Measurements from ENCODE around the gene SMIM31. TPM values are rescaled to one million over a fixed set of nuclear protein-coding genes. Genes with fewer than 3 reads are reported as not detected.
A peak's percentile ranks its signal among the peaks of the same experiment; 100 is the strongest.

SMIM31 gene
- total RNA-seq, 1 experiment from 2014 or later, result not detected

DNA sequence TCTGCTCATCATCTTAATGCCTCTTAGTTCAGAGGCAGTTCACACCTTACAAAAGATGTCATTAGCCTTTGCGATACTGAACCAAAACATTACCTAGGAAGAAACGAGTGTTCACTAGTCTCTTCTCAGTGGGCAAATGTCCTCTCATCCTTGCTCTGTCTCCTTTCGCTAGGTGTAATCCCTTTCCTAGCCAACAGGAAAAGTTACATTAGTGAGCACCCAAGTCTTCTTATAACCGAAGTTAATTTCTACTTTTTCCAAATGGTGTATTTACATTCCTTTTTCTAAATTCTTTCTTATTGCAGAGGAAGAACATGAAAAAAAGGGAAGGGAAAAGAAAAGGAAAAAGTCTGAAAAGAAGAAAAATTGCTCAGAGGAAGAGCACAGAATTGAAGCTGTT, 46.9 kb downstream of the SMIM31 start:
- Histone ChIP-seq H2BK12ac (ENCODE audit: insufficient read length, low read depth, low read length) (no peak overlapping the region), H4K8ac (replicated peaks; ENCODE audit: insufficient read length, low read depth, low read length) (no peak overlapping the region), H3K27me3 (ENCODE audit: insufficient read depth, low read length) (no peaks in the 10 kb centered on the region), H3K9ac (ENCODE audit: extremely low read depth, insufficient read length, low read length) (no peak overlapping the region), H3K14ac (ENCODE audit: insufficient read depth, low read length) (no peak overlapping the region), H3K4ac (ENCODE audit: low read depth, low read length) (no peak overlapping the region), H3K18ac (ENCODE audit: insufficient read length, low read depth, low read length) (no peak overlapping the region), H3K4me2 (ENCODE audit: insufficient read depth, insufficient read length, low read length) (no peak overlapping the region), H2BK5ac (ENCODE audit: insufficient read length, low read length) (no peak overlapping the region), H2AFZ (ENCODE audit: low read length) (no peak overlapping the region), H3T11ph (ENCODE audit: low read length) (no peak overlapping the region), H3K79me2 (ENCODE audit: insufficient read depth, low read length) (no peaks in the 10 kb centered on the region), H3K23me2 (ENCODE audit: insufficient read length, low read depth, low read length, poor library complexity, severe bottlenecking) (no peaks in the 10 kb centered on the region), H2BK20ac (ENCODE audit: low read depth, low read length, poor library complexity, severe bottlenecking) (no peak overlapping the region), H3K23ac (ENCODE audit: insufficient read length, low read depth, low read length) (no peak overlapping the region), H3K27ac (ENCODE audit: insufficient read length, low read depth, low read length) (no peak overlapping the region), H2AK5ac (ENCODE audit: insufficient read length, low read length) (no peak overlapping the region), H3K9me3 (ENCODE audit: control insufficient read depth, low read depth, low read length) (no peaks in the 10 kb centered on the region), H3K4me1 (ENCODE audit: insufficient read depth, low read length) (peaks cover 12% of the 10 kb centered on the region), H4K20me1 (ENCODE audit: control insufficient read depth, insufficient read depth, insufficient read length) (no peaks in the 10 kb centered on the region), H3K79me1 (ENCODE audit: insufficient read depth, low read depth, low read length, poor library complexity, severe bottlenecking) (no peaks in the 10 kb centered on the region), H2BK15ac (ENCODE audit: low read depth, low read length) (no peak overlapping the region), H4K91ac (ENCODE audit: insufficient read length, low read depth, low read length) (no peak overlapping the region), H2BK120ac (ENCODE audit: low read depth, low read length, poor library complexity, severe bottlenecking) (no peak overlapping the region), H3K56ac (ENCODE audit: insufficient read length, low read depth, low read length) (no peak overlapping the region), H4K5ac (ENCODE audit: insufficient read length, low read depth, low read length) (no peak overlapping the region)
- Mint-ChIP-seq H3K4me1 (peaks cover 54 to 57% of the 10 kb centered on the region in 2 experiments), H3K4me3 (no peak overlapping the region), H3K36me3 (ENCODE audit: insufficient read depth in 1 of 3, low read depth in 3 of 3) (peaks cover 2 to 7% (median 5%) of the 10 kb centered on the region in 3 experiments; a peak in 4 of 7 replicates), H3K9me3 (no peaks in the 10 kb centered on the region; a peak in 1 of 5 replicates), H3K27me3 (ENCODE audit: low read depth) (no peaks in the 10 kb centered on the region; the same call in 1 of the 2 replicates), H3K27ac (peak overlapping the region; percentile 86 to 97 (median 87); a peak in 6 of 7 replicates)
- no CpG with 5 or more reads among the region's 4 CpGs for WGBS (ENCODE audit: extremely low coverage, insufficient read length, low lambda C conversion rate)
- DNase-seq, result no peak
- TF ChIP-seq, protein P1, sequence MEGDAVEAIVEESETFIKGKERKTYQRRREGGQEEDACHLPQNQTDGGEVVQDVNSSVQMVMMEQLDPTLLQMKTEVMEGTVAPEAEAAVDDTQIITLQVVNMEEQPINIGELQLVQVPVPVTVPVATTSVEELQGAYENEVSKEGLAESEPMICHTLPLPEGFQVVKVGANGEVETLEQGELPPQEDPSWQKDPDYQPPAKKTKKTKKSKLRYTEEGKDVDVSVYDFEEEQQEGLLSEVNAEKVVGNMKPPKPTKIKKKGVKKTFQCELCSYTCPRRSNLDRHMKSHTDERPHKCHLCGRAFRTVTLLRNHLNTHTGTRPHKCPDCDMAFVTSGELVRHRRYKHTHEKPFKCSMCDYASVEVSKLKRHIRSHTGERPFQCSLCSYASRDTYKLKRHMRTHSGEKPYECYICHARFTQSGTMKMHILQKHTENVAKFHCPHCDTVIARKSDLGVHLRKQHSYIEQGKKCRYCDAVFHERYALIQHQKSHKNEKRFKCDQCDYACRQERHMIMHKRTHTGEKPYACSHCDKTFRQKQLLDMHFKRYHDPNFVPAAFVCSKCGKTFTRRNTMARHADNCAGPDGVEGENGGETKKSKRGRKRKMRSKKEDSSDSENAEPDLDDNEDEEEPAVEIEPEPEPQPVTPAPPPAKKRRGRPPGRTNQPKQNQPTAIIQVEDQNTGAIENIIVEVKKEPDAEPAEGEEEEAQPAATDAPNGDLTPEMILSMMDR (conservative IDR thresholded peaks at IDR 0.05), result peak; percentile 50
